Measurements from ENCODE around the gene HAUS5. TPM values are rescaled to one million over a fixed set of nuclear protein-coding genes. Genes with fewer than 3 reads are reported as not detected.

Gene HAUS5
- total and polyA plus RNA-seq, 10 of the 15 experiments (the other 5 are each of a cell fraction or from before 2014, with no cell fraction given) = 3.1 to 32.6 (median 17.6) TPM

- 0 out of 4 replicates have a peak, but pooled peaks of 1 of the 2 experiments have one; percentile 40 for TF ChIP-seq EP300 (IDR thresholded peaks at IDR 0.05; ENCODE audit: borderline replicate concordance in 1 of 2, control insufficient read depth in 1 of 2, low read depth in 2 of 2, low read length in 2 of 2)
- TF ChIP-seq PBX3 (IDR thresholded peaks at IDR 0.05; ENCODE audit: insufficient replicate concordance, low read depth, low read length) = peak; percentile 89
- peak in 1 of 3 experiments; percentile 1; a peak in 1 of 6 replicates for TF ChIP-seq CTCF (IDR thresholded peaks at IDR 0.05 in 2 of 3, conservative IDR thresholded peaks at IDR 0.05 in 1 of 3; ENCODE audit: control insufficient read depth in 2 of 3, extremely low read depth in 1 of 3, insufficient read depth in 1 of 3, low read depth in 3 of 3, low read length in 3 of 3)
- TF ChIP-seq ASH2L (IDR thresholded peaks at IDR 0.05; ENCODE audit: borderline replicate concordance, low read depth) = no peak
- TF ChIP-seq SRF (IDR thresholded peaks at IDR 0.05; ENCODE audit: low read depth in 2 of 2, low read length in 2 of 2) = no peak
- peak; percentile 89 for TF ChIP-seq BACH1 (IDR thresholded peaks at IDR 0.05; ENCODE audit: borderline replicate concordance)
- TF ChIP-seq CEBPB (IDR thresholded peaks at IDR 0.05; ENCODE audit: borderline replicate concordance in 1 of 2, low read depth in 2 of 2, low read length in 2 of 2) = no peak
- TF ChIP-seq E2F8 (IDR thresholded peaks at IDR 0.05; ENCODE audit: low read depth, partially characterized antibody) = no peak
- no peak for TF ChIP-seq ESRRA (IDR thresholded peaks at IDR 0.05; ENCODE audit: low read length)
- no peak for TF ChIP-seq STAT3 (IDR thresholded peaks at IDR 0.05; ENCODE audit: low read depth, low read length)
Observed at GRCh38 chr19:35643255-35644205, 31.0 kb downstream of the HAUS5 start (continued).
